ENCODE data around the gene COL6A1. TPM values are rescaled to one million over a fixed set of nuclear protein-coding genes. Genes with fewer than 3 reads are reported as not detected.

The COL6A1 gene
- total RNA-seq, 1 experiment from 2014 or later, result 87.5 TPM

- no peak for TF ChIP-seq REST (IDR thresholded peaks at IDR 0.05; ENCODE audit: low read depth)
Measured at GRCh38 chr21:46007492-46007868, 25.9 kb downstream of the COL6A1 start (continued).

- Histone ChIP-seq H2AFZ (ENCODE audit: low read depth, low read length, poor library complexity, severe bottlenecking) (no peak overlapping the region), H3K36me3 (ENCODE audit: control insufficient read depth in 1 of 2, insufficient read depth in 2 of 2, low read length in 2 of 2) (no peaks in the 10 kb centered on the region), H3K27ac (ENCODE audit: low read depth, low read length) (no peak overlapping the region), H3K4me3 (replicated peaks in 1 of 2; ENCODE audit: low read depth in 1 of 2, low read length in 2 of 2) (no peak overlapping the region), H3K27me3 (ENCODE audit: insufficient read depth, low read length) (peaks cover 17% of the 10 kb centered on the region), H3K79me2 (ENCODE audit: insufficient read depth, low read length) (no peaks in the 10 kb centered on the region), H3K4me2 (ENCODE audit: low read length) (no peak overlapping the region), H3K9me3 (ENCODE audit: control insufficient read depth in 1 of 2, insufficient read depth in 1 of 2, low read depth in 1 of 2, low read length in 2 of 2) (no peaks in the 10 kb centered on the region), H4K20me1 (ENCODE audit: insufficient read depth) (no peaks in the 10 kb centered on the region), H3K4me1 (ENCODE audit: control insufficient read depth in 1 of 2, insufficient read depth in 2 of 2, low read length in 2 of 2) (peaks cover 2 to 9% of the 10 kb centered on the region in 2 experiments; a peak in 2 of 4 replicates), H3K9ac (ENCODE audit: low read length) (no peak overlapping the region), H3K9me2 (ENCODE audit: insufficient read depth) (no peaks in the 10 kb centered on the region)
- intact Hi-C loops (cut with micrococcal nuclease), result no loop called here
- ChIA-PET POLR2A (no interaction called here), RAD21 (ENCODE audit: low non-redundant PET in 1 of 2, low total read pairs in 2 of 2, uncharacterized antibody in 2 of 2, unreplicated experiment in 2 of 2) (interaction anchor here in 1 of 2 experiments (0.7 kb wide), 1 partner anchor 167 kb away, joined by 3 read pairs; no protein-coding TSS in a partner anchor), CTCF (no interaction called here)
- no TSS peak for BruUV-seq (replicated peaks)
- no peak for DNase-seq (ENCODE audit: low read depth, low spot score)
- no peak for ATAC-seq
- TF ChIP-seq POLR2AphosphoS5 (IDR thresholded peaks at IDR 0.05; ENCODE audit: low read depth, low read length) (no peak), TCF7L2 (IDR thresholded peaks at IDR 0.05; ENCODE audit: borderline replicate concordance, extremely low read depth, insufficient read depth, insufficient read length) (no peak), SRF (IDR thresholded peaks at IDR 0.05; ENCODE audit: low read depth) (no peak), CBX3 (IDR thresholded peaks at IDR 0.05; ENCODE audit: low read depth) (no peak), EGR1 (IDR thresholded peaks at IDR 0.05; ENCODE audit: low read depth) (no peak), ZFX (IDR thresholded peaks at IDR 0.05) (no peak), CEBPB (IDR thresholded peaks at IDR 0.05; ENCODE audit: low read depth) (no peak), ELF1 (IDR thresholded peaks at IDR 0.05; ENCODE audit: borderline replicate concordance, low read depth) (no peak), REST (IDR thresholded peaks at IDR 0.05; ENCODE audit: low read depth) (no peak), CTCF (IDR thresholded peaks at IDR 0.05 in 2 of 3, conservative IDR thresholded peaks at IDR 0.05 in 1 of 3; ENCODE audit: borderline replicate concordance in 1 of 3, insufficient read depth in 1 of 3, low read depth in 2 of 3, low read length in 2 of 3) (no peak), FOSL1 (IDR thresholded peaks at IDR 0.05; ENCODE audit: low read depth) (no peak), EZH2 (IDR thresholded peaks at IDR 0.05) (no peak), YY1 (IDR thresholded peaks at IDR 0.05; ENCODE audit: extremely low read depth, insufficient replicate concordance, low read depth, low read length) (no peak), MAX (IDR thresholded peaks at IDR 0.05) (no peak), ZNF274 (IDR thresholded peaks at IDR 0.05; ENCODE audit: low read depth, low read length) (no peak)
Measured at GRCh38 chr21:46008893-46009621, 27.5 kb downstream of the COL6A1 start.
